ENCODE data around the gene PCP4. TPM values are rescaled to one million over a fixed set of nuclear protein-coding genes. Genes with fewer than 3 reads are reported as not detected.

The PCP4 gene
- total RNA-seq: 1.1 TPM

GRCh38 chr21:39867198-39867650 is at the start of gene PCP4:
Gene PCP4 (plus strand): TSS chr21:39867438. CDS start chr21:39867502, 64 bp downstream.

Other genes with a start within 250 kb of the PCP4 start
- gene IGSF5, start 122.3 kb upstream of the PCP4 start, total RNA-seq: 0.93 TPM

Data from metanephros (tissue), 1 donor.